H1 (cell line): ENCODE measurements around the gene PET100.

Experiments used
- CTCF ChIP-seq, 3 experiments: IDR thresholded peaks; 1 replicate in 2 of 3; 2 replicates in 1 of 3; pipeline versions ENCODE4 v1.5.1 to v1.6.1; 2011; ENCODE audit warnings: low read length in 3 of 3, mild to moderate bottlenecking in 3 of 3, inconsistent platforms in 2 of 3, low read depth in 1 of 3, moderate library complexity in 1 of 3; ENCODE audit not compliant: insufficient read depth in 1 of 3; ENCODE audit errors: control extremely low read depth in 1 of 3
- EGR1 ChIP-seq: IDR thresholded peaks from 2 replicates; pipeline ENCODE4 v1.6.1; 2011; ENCODE audit warnings: low read depth, low read length, borderline replicate concordance

DNA sequence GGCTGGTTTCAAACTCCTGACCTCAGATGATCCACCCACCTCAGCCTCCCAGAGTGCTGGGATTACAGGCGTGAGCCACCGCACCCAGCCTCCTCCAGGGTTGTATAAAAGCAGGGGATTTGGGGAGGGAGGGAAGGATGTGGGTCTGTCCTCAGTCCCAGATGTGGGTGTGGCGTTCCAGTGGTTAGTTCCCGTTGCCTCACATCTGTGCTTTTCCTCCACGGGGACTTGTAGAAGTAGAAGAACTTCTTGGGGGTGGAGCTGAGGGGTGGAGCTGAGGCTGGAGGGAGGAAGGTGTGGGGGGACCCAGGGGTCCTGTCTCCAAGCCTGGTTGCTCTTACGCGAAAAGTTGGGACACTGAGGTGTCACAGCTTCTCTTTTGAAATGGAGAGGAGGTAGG, 46.8 kb downstream of the PET100 start:
- no peak for TF ChIP-seq EGR1
- no peak for TF ChIP-seq CTCF (IDR thresholded peaks at IDR 0.05; ENCODE audit: control extremely low read depth in 1 of 3, insufficient read depth in 1 of 3, low read depth in 1 of 3, low read length in 3 of 3)
